SK-N-SH (cell line): ENCODE data around the gene CEP89. TPM values are rescaled to one million over a fixed set of nuclear protein-coding genes. Genes with fewer than 3 reads are reported as not detected.

Experiments
- CTCF ChIA-PET: fragments of 300-600, 350-600 bp; formaldehyde crosslinking; extraction: SDS; loops from one replicate; lab custom pipeline; 2021; lab: Yijun Ruan, JAX
- POLR2A ChIA-PET: fragments of 350-600 bp; sonication (Branson Sonifier 250); formaldehyde crosslinking; extraction: SDS; loops from one replicate; lab custom pipeline; 2020; ENCODE audit warnings: antibody characterized with exemption, inconsistent platforms; lab: Yijun Ruan, JAX
- DNase-seq: peaks from one replicate; pipeline ENCODE4 v3.0.0; 2012
- H2AFZ ChIP-seq: fragments of 200-600 bp; sonication (generic); 2 replicates; pipeline ENCODE4 v1.8.1; 2016; ENCODE audit warnings: antibody characterized with exemption, mild to moderate bottlenecking, low read depth
- H3F3A ChIP-seq: fragments of 200-600 bp; sonication (generic); replicated peaks from 2 replicates; pipeline ENCODE3; 2016; ENCODE audit warnings: antibody characterized with exemption, mild to moderate bottlenecking; ENCODE audit not compliant: insufficient read depth
- H3K27ac ChIP-seq, 2 experiments: fragments of 200-500 bp in 1 of 2; fragments of 200-600 bp in 1 of 2; sonication (Bioruptor generic) in 1 of 2; sonication (generic), shearing (Covaris generic) in 1 of 2; 2 replicates each; pipeline versions ENCODE4 v1.5.1 to v1.6.1; 2014 to 2016; ENCODE audit warnings: low read depth in 2 of 2, inconsistent platforms in 1 of 2, low read length in 1 of 2, mild to moderate bottlenecking in 1 of 2, mixed read lengths in 1 of 2
- H3K27me3 ChIP-seq: fragments of 200-600 bp; sonication (generic), shearing (Covaris generic); 2 replicates; pipeline ENCODE4 v1.6.1; 2016; ENCODE audit warnings: mixed run types; ENCODE audit not compliant: insufficient read depth
- H3K36me3 ChIP-seq, 2 experiments: fragments of 200-500 bp in 1 of 2; fragments of 200-600 bp in 1 of 2; sonication (Bioruptor generic) in 1 of 2; sonication (generic) in 1 of 2; replicated peaks in 1 of 2; 2 replicates each; pipeline versions ENCODE3 to v1.5.1; 2014 to 2016; ENCODE audit warnings: low read length in 1 of 2, mild to moderate bottlenecking in 1 of 2; ENCODE audit not compliant: insufficient read depth in 2 of 2, control insufficient read depth in 1 of 2
- H3K4me1 ChIP-seq, 2 experiments: fragments of 200-500 bp in 1 of 2; fragments of 200-600 bp in 1 of 2; sonication (Bioruptor generic) in 1 of 2; sonication (generic), shearing (Covaris generic) in 1 of 2; 2 replicates each; pipeline versions ENCODE4 v1.5.1 to v1.6.1; 2014 to 2016; ENCODE audit warnings: low read depth in 1 of 2, low read length in 1 of 2, mixed run types in 1 of 2; ENCODE audit not compliant: insufficient read depth in 2 of 2, control insufficient read depth in 1 of 2
- H3K4me2 ChIP-seq: fragments of 200-600 bp; sonication (generic), shearing (Covaris generic); 2 replicates; pipeline ENCODE4 v1.6.1; 2017; ENCODE audit warnings: mixed run types
- H3K4me3 ChIP-seq, 2 experiments: fragments of 200-500 bp in 1 of 2; fragments of 200-600 bp in 1 of 2; sonication (Bioruptor generic) in 1 of 2; sonication (generic), shearing (Covaris generic) in 1 of 2; 2 replicates each; pipeline versions ENCODE4 v1.5.1 to v1.8.1; 2014 to 2016; ENCODE audit warnings: low read depth in 2 of 2, inconsistent platforms in 1 of 2, low read length in 1 of 2, mild to moderate bottlenecking in 1 of 2, mixed read lengths in 1 of 2, moderate library complexity in 1 of 2
- H3K79me2 ChIP-seq: fragments of 200-600 bp; sonication (generic); 2 replicates; pipeline ENCODE4 v1.8.1; 2017; ENCODE audit warnings: mild to moderate bottlenecking; ENCODE audit not compliant: insufficient read depth
- H3K9ac ChIP-seq: fragments of 200-600 bp; sonication (generic); 2 replicates; pipeline ENCODE4 v1.6.1; 2017; ENCODE audit warnings: mixed run types
- H3K9me2 ChIP-seq: fragments of 200-600 bp; sonication (generic); 2 replicates; pipeline ENCODE4 v1.6.1; 2017; ENCODE audit warnings: mixed run types
- H3K9me3 ChIP-seq: fragments of 200-600 bp; sonication (generic); 2 replicates; pipeline ENCODE4 v1.6.1; 2017; ENCODE audit warnings: mixed run types, mild to moderate bottlenecking, moderate library complexity
- H4K20me1 ChIP-seq: fragments of 200-600 bp; sonication (generic); 2 replicates; pipeline ENCODE4 v1.6.1; 2017; ENCODE audit warnings: mild to moderate bottlenecking, mixed run types; ENCODE audit not compliant: insufficient read depth
- ELF1 ChIP-seq: IDR thresholded peaks from 2 replicates; pipeline ENCODE4 v1.4.0; 2012
- EP300 ChIP-seq, 2 experiments: IDR thresholded peaks; 2 replicates each; pipeline versions ENCODE4 v1.4.0 to v1.6.1; 2012; ENCODE audit warnings: borderline replicate concordance in 1 of 2, low read depth in 1 of 2, low read length in 1 of 2
- FOSL2 ChIP-seq: IDR thresholded peaks from 2 replicates; pipeline ENCODE4 v1.4.0; 2012; ENCODE audit warnings: low read depth, mild to moderate bottlenecking, moderate library complexity, borderline replicate concordance
- FOXJ3 ChIP-seq: sonication (generic); formaldehyde crosslinking; IDR thresholded peaks from 2 replicates; pipeline ENCODE4 v1.5.1; 2020; ENCODE audit warnings: mild to moderate bottlenecking, missing genetic modification reagents
- GATA2 ChIP-seq: sonication (generic); formaldehyde crosslinking; IDR thresholded peaks from 2 replicates; pipeline ENCODE4 v1.5.0; 2020; ENCODE audit warnings: mild to moderate bottlenecking, missing genetic modification reagents
- MEF2A ChIP-seq: IDR thresholded peaks from 2 replicates; pipeline ENCODE4 v1.4.0; 2012; ENCODE audit warnings: low read depth, borderline replicate concordance
- MXI1 ChIP-seq: IDR thresholded peaks from 2 replicates; pipeline ENCODE4 v1.6.1; 2012; ENCODE audit warnings: mild to moderate bottlenecking, low read depth, low read length, improper control_type of control experiment
- NFIC ChIP-seq: IDR thresholded peaks from 2 replicates; pipeline ENCODE4 v1.4.0; 2012; ENCODE audit warnings: borderline replicate concordance
- PBX3 ChIP-seq: IDR thresholded peaks from 2 replicates; pipeline ENCODE4; 2012
- RAD21 ChIP-seq: IDR thresholded peaks from 2 replicates; pipeline ENCODE4 v1.6.1; 2012; ENCODE audit warnings: mild to moderate bottlenecking, low read length
- RFX5 ChIP-seq: IDR thresholded peaks from 2 replicates; pipeline ENCODE4 v1.6.1; 2012; ENCODE audit warnings: mild to moderate bottlenecking, improper control_type of control experiment, low read length
- RXRA ChIP-seq: IDR thresholded peaks from 2 replicates; pipeline ENCODE4 v1.4.0; 2012; ENCODE audit warnings: low read depth, mild to moderate bottlenecking, borderline replicate concordance
- USF1 ChIP-seq: IDR thresholded peaks from 2 replicates; pipeline ENCODE4 v1.4.0; 2012; ENCODE audit warnings: low read depth, borderline replicate concordance
- YY1 ChIP-seq: IDR thresholded peaks from 2 replicates; pipeline ENCODE4 v1.4.0; 2012; ENCODE audit warnings: low read depth, mild to moderate bottlenecking
- ZBTB33 ChIP-seq: IDR thresholded peaks from 2 replicates; pipeline ENCODE4 v1.4.0; 2012; ENCODE audit warnings: low read depth, borderline replicate concordance
- WGBS: methylation state at CpG from one replicate; pipeline ENCODE4 v1.1.6; 2017; ENCODE audit warnings: low lambda C conversion rate; 5-methylcytosine and 5-hydroxymethylcytosine counted together
- polyA plus RNA-seq, 3 experiments: library from polyadenylated mRNA; depleted of rRNA; stranded (reverse); fragments of >200 nt; gene quantifications; 2 replicates each; pipeline ENCODE4 v1.2.3, GENCODE V29; 2012
- TF ChIP-seq, protein P1 (sequence below): IDR thresholded peaks from 2 replicates; pipeline ENCODE4 v1.6.1; 2012; ENCODE audit warnings: mild to moderate bottlenecking, low read depth, low read length, moderate library complexity
- TF ChIP-seq, protein P2 (sequence below): fragments of 150-350 bp; IDR thresholded peaks from 2 replicates; pipeline ENCODE4 v1.6.1; 2017; ENCODE audit warnings: antibody characterized with exemption, low read length, low read depth, borderline replicate concordance

Gene CEP89
- polyA plus RNA-seq, 1 of the 3 experiments (the other 2 are of a cell fraction) = 16.4 TPM

DNA sequence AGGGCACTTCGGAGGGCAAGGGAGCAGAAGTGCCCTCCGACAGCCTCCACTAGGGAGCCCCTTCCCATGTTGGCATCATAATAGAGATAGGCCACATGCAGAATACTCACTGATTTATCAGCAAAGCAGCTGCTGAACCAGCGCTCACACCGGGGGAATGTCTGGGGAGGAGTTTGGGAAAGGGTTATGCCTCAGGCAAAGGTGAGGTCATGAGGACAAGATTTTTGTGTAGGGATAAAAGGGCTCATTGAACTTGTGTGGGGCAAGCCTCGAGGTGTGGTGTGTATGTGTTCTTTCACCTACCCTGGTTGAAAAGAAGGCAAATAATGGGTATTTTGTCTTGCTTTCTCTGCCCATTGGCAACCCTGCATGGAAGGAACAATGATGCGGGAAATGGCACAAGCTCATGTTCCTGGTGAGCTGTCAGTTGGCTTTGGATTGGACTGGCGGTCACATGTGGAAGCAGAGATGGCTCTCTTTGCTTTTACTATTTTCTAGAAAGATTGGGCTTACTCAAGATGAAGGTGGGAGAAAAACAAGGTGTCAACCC is 63.0 kb downstream of the CEP89 start:
- no peak overlapping the region for H3K9ac ChIP-seq
- no peaks in the 10 kb centered on the region for H3K9me2 ChIP-seq
- H3K27ac ChIP-seq = no peak overlapping the region
- CTCF ChIA-PET = no interaction called here
- POLR2A ChIA-PET = no interaction called here
- H3K4me3 ChIP-seq = no peak overlapping the region
- H2AFZ ChIP-seq = no peak overlapping the region
- H3K4me1 ChIP-seq = no peaks in the 10 kb centered on the region
- H3K27me3 ChIP-seq = no peaks in the 10 kb centered on the region
- H4K20me1 ChIP-seq = no peaks in the 10 kb centered on the region
- DNase-seq = no peak
- WGBS = 86% methylated on average over 7 of the region's 7 CpGs
- H3F3A ChIP-seq = no peaks in the 10 kb centered on the region
- peaks cover 6 to 18% of the 10 kb centered on the region in 2 experiments for H3K36me3 ChIP-seq
- TF ChIP-seq RXRA (no peak), EP300 (IDR thresholded peaks at IDR 0.05; ENCODE audit: borderline replicate concordance in 1 of 2, low read depth in 1 of 2, low read length in 1 of 2) (no peak), FOXJ3 (CRISPR knock-in tag) (no peak), NFIC (no peak), MXI1 (no peak), ZBTB33 (no peak), RFX5 (no peak), GATA2 (CRISPR knock-in tag) (no peak), MEF2A (no peak), ELF1 (no peak), USF1 (no peak), YY1 (no peak), FOSL2 (no peak), RAD21 (no peak), PBX3 (no peak)
- TF ChIP-seq, protein P1, sequence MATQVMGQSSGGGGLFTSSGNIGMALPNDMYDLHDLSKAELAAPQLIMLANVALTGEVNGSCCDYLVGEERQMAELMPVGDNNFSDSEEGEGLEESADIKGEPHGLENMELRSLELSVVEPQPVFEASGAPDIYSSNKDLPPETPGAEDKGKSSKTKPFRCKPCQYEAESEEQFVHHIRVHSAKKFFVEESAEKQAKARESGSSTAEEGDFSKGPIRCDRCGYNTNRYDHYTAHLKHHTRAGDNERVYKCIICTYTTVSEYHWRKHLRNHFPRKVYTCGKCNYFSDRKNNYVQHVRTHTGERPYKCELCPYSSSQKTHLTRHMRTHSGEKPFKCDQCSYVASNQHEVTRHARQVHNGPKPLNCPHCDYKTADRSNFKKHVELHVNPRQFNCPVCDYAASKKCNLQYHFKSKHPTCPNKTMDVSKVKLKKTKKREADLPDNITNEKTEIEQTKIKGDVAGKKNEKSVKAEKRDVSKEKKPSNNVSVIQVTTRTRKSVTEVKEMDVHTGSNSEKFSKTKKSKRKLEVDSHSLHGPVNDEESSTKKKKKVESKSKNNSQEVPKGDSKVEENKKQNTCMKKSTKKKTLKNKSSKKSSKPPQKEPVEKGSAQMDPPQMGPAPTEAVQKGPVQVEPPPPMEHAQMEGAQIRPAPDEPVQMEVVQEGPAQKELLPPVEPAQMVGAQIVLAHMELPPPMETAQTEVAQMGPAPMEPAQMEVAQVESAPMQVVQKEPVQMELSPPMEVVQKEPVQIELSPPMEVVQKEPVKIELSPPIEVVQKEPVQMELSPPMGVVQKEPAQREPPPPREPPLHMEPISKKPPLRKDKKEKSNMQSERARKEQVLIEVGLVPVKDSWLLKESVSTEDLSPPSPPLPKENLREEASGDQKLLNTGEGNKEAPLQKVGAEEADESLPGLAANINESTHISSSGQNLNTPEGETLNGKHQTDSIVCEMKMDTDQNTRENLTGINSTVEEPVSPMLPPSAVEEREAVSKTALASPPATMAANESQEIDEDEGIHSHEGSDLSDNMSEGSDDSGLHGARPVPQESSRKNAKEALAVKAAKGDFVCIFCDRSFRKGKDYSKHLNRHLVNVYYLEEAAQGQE = no peak
- TF ChIP-seq, protein P2, sequence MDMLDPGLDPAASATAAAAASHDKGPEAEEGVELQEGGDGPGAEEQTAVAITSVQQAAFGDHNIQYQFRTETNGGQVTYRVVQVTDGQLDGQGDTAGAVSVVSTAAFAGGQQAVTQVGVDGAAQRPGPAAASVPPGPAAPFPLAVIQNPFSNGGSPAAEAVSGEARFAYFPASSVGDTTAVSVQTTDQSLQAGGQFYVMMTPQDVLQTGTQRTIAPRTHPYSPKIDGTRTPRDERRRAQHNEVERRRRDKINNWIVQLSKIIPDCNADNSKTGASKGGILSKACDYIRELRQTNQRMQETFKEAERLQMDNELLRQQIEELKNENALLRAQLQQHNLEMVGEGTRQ = no peak
- H3K79me2 ChIP-seq = no peaks in the 10 kb centered on the region; the same call in 1 of the 2 replicates
- H3K4me2 ChIP-seq = no peak overlapping the region
- H3K9me3 ChIP-seq = no peaks in the 10 kb centered on the region; the same call in 1 of the 2 replicates
